Right lobe of liver (tissue), 4 donors: ENCODE results near the gene TMEM30A.

Experiments
- CTCF ChIP-seq, 4 donors: fragments of 200-600 bp in 3 of 4; fragments of 450-650 bp in 1 of 4; IDR thresholded peaks; one replicate each; pipeline versions ENCODE4 v1.5.1 to v1.8.0; 2016 to 2022; ENCODE audit warnings: antibody characterized with exemption in 4 of 4, mild to moderate bottlenecking in 2 of 4
- POLR2A ChIP-seq: fragments of 450-650 bp; IDR thresholded peaks from one replicate; pipeline ENCODE4 v1.6.1; 2017; ENCODE audit warnings: antibody characterized with exemption, mild to moderate bottlenecking
- donor health status: DM: no; HTN: no; CAD: no.
- donor health status: DM: no; HTN: no; CAD: no.
- donor health status: DM: no; HTN: yes; CAD: no.

DNA sequence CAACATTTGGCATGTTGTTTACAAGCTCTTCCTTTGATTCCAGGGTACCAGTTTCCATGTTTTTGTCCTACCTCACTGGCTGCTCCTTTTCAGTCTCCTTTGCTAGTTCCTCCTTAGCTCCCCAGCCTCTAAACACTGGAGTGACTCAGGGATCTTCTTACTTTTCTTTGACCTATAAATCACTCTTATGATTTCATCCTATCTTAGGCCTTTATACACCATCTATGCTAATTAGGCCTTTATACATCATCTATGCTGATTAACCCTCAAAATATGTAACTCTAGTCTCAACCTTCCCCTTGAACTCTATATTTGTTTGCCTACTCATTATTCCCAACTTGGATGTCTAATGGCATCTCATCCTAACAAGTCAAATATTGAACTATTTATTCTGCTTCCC lies 9.5 kb downstream of the TMEM30A start:
- no peak for TF ChIP-seq CTCF (IDR thresholded peaks at IDR 0.05)
- no peak for TF ChIP-seq POLR2A
